ENCODE data around the gene NAA16. TPM values are rescaled to one million over a fixed set of nuclear protein-coding genes. Genes with fewer than 3 reads are reported as not detected.
"Not testable (repeated sequence)": the region's sequence is repeated elsewhere in the genome, so short reads cannot be mapped to it uniquely, and the experiment has no call there.

NAA16 gene
- 1 to 10 TPM; 4.2 to 8.4 (median 6.1) TPM for polyA plus RNA-seq

- WGBS, 3 donors, result 0% methylated on average over 32 of the region's 32 CpGs
Observed at GRCh38 chr13:41310963-41311405, at the start of gene NAA16. Gene NAA16 (plus strand): TSS chr13:41311267. CDS start chr13:41311529, 262 bp downstream.

GRCh38 chr13:41263261-41263971 lies 47.7 kb upstream of the NAA16 start, which contains the start of gene MTRF1:
Gene MTRF1 (minus strand): TSS chr13:41263576. CDS start chr13:41260907, 2,669 bp downstream.
- 0 to 1% (median 0%) methylated on average over 32 of the region's 32 CpGs for WGBS, 3 donors
- no peak within 1 kb of the TSS for H3K27ac ChIP-seq (ENCODE audit: low read depth, low read length)

More at GRCh38 chr13:41310963-41311405, at the start of gene NAA16:
- H3K27ac ChIP-seq (ENCODE audit: low read depth, low read length), result no peak within 1 kb of the TSS

DNA sequence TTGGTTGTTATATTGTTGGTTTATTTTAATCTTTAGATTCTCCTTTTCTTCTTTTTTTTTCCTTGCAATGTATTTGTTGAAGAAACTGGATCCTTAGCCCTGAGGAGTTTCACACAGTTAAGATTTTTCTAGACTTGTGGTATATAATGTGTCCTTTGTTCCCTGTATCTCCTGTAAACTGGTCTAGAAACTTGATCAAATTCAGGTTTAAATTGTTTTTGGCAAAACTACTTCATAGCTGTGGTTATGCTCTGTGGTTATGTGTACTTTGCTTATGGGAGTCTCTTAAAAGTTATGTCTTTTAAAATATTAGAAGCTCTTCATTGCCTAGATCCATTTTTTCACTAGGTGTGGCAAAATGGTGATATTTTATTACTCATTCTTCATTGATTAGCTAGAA lies 44.0 kb upstream of the NAA16 start:
- no peak overlapping the region for H3K27ac ChIP-seq (ENCODE audit: low read depth, low read length)

- WGBS, 3 donors, result 31 to 41% (median 35%) methylated on average over 1 of the region's 1 CpG
- no peak overlapping the region for H3K27ac ChIP-seq (ENCODE audit: low read depth, low read length)
Observed at GRCh38 chr13:41268764-41269163, 42.3 kb upstream of the NAA16 start.

DNA sequence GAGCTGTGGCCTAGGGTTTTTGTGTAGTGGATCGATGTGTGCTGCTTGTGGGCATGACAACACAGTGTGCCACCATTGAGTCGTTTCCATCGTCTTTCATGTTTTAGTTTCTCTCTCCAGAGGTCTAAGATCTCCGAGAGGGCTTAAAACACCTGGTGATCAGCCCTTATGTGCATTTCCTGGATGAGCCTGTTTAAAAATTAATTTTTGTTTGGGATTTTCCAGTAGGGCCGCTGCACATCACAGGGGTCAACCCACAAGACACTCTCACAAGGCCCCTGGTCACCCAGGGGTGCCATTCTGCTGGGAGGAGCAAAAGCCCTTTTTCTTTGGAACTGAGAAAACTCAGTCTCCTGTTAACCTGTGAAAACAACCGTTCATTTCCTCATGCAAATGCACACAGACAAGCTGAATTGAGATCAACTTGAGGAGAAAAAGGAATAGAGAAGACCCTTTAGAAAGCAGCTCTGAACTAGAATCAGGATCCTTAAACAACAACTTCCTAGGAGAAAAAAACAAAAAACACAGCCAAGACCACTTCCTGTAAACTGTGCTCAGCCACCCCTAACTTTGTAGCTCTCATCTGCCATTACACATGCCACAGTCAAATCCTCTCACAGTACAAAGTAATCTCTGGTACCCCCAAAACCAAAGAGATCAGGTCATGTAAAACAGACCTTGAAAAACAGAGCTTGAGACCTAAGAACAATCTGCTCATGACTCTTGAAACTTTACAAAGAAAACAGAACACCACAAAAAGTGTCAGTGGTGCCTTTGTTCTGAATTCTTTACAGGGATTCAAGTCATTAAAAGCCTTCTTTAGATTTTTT lies 39.4 kb upstream of the NAA16 start:
- 82 to 85% (median 85%) methylated on average over 6 of the region's 6 CpGs for WGBS, 3 donors
- H3K27ac ChIP-seq (ENCODE audit: low read depth, low read length), result no peak overlapping the region

DNA sequence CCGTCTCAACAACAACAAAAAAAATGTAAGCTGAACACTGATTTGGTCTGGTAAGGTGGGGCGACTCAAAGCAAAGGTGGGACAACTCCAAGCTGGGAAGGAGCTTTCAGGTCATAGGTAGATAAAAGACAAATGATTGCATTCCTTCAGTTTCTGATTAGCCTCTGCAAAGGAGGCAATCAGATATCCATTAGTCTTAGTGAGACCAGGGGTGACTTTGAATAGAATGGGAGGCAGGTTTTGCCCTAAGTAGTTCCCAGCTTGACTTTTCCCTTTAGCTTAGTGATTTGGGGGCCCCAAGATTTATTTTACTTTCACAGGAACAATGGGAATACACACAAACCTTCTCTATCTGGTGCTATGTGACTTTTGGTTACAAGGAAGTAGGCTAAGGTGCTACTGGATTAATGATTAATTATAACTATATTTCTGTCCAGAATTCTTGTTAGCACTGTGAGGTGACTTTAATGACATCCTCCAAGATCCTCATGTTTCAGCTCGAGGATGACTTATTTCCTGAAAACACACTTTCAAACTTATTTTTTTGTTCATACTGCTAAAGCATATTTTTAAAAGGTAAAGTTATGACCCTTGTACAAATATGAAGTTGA lies 37.1 kb upstream of the NAA16 start:
- 34 to 83% (median 70%) methylated on average over 3 of the region's 3 CpGs for WGBS, 3 donors
- no peak overlapping the region for H3K27ac ChIP-seq (ENCODE audit: low read depth, low read length)

DNA sequence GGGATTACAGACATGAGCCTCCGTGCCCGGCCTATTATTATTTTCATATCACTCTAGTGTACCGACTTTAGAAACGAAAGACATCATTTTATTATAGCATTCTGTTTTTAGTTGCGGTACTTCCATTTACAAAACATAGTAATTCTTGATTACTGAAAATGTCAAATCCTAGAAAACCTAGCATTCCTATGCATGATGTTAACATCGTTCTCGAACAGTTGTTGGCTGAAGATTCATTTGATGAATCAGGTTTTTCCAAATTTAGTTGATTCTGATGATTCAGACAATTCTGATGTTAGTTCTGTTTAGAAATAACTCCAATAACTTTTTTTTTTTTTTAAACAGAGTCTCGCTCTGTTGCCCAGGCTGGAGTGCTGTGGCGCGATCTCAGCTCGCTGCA lies 36.2 kb upstream of the NAA16 start:
- 93 to 96% (median 95%) methylated on average over 11 of the region's 11 CpGs for WGBS, 3 donors
- no peak overlapping the region for H3K27ac ChIP-seq (ENCODE audit: low read depth, low read length)

- no peak overlapping the region for H3K27ac ChIP-seq (ENCODE audit: low read depth, low read length)
Observed at GRCh38 chr13:41276824-41277223, 34.2 kb upstream of the NAA16 start.

GRCh38 chr13:41279156-41279555 lies 31.9 kb upstream of the NAA16 start:
- 55 to 68% (median 64%) methylated on average over 2 of the region's 2 CpGs for whole genome bisulfite sequencing, 3 donors

DNA sequence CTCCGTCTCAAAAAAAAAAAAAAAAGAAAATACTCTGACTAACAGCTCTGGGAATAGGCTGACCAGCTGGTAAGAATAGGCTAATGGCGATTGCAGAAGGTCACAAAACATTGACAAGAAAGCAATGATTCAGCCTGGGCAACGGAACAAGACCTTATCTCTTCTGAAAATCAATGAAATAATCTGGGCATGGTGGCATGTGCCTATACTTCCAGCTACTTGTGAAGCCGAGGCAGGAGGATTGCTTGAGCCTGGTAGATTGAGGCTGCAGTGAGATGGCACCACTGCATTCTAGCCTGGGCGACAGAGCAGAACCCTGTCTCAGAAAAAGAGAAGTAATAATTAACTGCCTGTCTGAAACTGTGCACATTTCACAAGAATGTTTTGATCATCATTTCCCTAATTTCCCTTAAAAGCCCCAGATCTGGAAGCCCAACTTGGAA lies 28.9 kb upstream of the NAA16 start:
- 53 to 71% (median 65%) methylated on average over 5 of the region's 5 CpGs for WGBS, 3 donors
- H3K27ac ChIP-seq (ENCODE audit: low read depth, low read length), result no peak overlapping the region

More at GRCh38 chr13:41279156-41279555, 31.9 kb upstream of the NAA16 start:
- H3K27ac ChIP-seq (ENCODE audit: low read depth, low read length), result not testable (repeated sequence)

DNA sequence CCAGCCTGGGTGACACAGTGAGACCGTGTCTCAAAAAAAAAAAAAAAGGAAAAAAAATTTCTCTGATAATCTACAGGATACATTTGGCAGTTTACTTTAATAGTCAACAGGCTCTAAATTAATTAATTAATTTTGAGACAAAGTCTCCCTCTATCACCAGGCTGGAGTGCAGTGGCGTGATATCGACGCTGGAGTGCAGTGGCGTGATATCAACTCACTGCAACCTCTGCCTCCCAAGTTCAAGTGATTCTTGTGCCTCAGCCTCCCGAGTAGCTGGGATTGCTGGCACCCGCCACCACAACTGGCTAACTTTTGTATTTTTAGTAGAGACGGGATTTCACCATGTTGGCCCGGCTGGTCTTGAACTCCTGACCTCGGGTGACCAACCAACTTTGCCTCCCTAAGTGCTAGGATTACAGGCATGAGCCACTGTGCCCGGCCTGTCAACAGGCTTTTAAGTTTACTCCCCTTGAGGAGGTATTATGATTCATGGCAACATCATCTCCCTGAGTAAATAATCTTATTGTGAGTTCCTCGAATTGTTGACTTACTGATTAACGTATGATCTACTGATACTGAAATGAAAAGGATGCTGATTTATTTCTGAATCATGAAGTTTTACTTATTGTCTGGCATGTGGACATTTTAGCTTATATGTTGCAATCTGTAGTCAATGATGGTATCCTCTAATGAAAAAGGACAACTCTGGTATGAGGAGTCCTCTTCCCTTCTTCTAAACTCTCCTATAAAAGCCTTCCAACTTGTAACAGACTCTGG lies 26.4 kb upstream of the NAA16 start:
- no peak overlapping the region for H3K27ac ChIP-seq (ENCODE audit: low read depth, low read length)
- 89 to 93% (median 91%) methylated on average over 13 of the region's 13 CpGs for WGBS, 3 donors

DNA sequence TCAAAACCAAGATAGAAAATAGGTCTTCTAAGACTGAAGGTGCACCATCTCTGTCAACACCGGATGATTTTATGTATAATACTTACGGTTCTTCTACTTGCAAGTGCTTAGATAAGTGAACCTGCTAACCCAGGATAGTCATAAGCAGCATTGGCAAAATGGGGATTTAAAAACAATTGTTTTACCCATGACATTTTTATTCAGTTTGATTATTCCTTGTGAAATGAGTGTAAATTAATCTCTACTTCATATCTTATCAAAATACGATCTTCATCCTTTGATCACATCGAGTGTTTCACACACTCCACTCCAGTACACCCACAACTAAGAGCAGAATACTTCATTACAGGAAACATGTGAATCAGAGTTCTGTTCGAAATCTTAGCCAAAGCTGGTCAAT lies 24.7 kb upstream of the NAA16 start:
- H3K27ac ChIP-seq (ENCODE audit: low read depth, low read length), result no peak overlapping the region
- 83 to 91% (median 90%) methylated on average over 5 of the region's 5 CpGs for WGBS, 3 donors

GRCh38 chr13:41289463-41289881 lies 21.6 kb upstream of the NAA16 start:
- H3K27ac ChIP-seq (ENCODE audit: low read depth, low read length), result no peak overlapping the region
- 81 to 88% (median 84%) methylated on average over 10 of the region's 10 CpGs for WGBS, 3 donors

DNA sequence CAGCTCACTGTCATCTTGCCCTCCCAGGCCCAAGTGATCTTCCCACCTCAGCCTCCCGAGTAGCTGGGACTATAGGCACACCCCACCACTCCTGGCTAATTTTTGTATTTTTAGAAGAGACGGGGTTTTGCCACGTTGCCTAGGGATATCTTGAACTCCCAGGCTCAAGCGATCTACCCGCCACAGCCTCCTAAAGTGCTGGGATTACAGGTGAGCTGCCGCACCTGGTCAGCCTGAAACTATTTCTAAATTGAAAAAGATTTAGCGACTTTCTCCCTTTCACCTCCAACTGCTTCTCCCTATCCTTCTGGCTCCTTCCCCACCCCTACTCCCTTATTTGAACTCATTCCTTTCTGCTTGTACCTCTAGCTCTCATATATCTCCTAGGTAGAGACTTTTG lies 19.8 kb upstream of the NAA16 start:
- H3K27ac ChIP-seq (ENCODE audit: low read depth, low read length), result no peak overlapping the region
- 93 to 97% (median 96%) methylated on average over 7 of the region's 7 CpGs for WGBS, 3 donors

DNA sequence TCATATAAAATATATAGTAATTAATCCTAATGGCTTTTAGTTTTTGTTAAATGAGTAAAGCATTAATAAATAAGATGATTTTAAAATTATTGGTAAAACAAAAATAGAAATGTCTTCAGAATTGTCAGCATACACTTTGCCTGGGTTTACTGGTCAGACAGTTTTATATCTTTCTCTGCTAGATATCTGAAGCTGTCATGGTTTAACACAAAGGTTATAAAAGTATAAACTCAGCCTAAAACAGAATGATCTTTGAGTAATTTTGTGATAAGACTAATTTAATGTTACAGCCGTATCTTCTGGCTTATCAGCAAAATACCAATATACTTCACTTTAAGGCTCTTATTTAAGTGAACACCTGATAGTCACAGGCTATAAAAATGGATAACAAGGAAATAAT lies 17.8 kb upstream of the NAA16 start:
- WGBS, 3 donors, result 77 to 95% (median 91%) methylated on average over 1 of the region's 1 CpG
- H3K27ac ChIP-seq (ENCODE audit: low read depth, low read length), result no peak overlapping the region

- WGBS, 3 donors, result 90 to 97% (median 94%) methylated on average over 1 of the region's 1 CpG
Observed at GRCh38 chr13:41294914-41295313, 16.2 kb upstream of the NAA16 start.

DNA sequence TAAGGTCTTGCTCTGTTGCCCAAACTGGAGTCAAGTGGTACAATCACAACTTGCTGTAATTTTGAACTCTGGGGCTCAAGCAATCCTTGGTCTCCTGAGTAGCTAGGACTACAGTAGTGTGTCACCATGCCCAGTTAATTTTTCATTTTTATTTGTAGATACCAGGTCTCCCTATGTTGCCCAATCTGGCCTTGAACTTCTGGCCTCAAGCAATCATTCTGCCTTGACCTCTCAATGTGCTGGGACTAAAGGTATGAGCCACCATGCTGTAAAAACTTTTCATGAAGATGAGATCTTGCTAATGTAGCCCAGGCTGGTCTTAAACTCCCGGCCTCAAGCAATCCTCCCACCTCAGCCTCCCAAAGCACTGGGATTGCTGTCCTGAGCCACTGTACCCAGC lies 15.1 kb upstream of the NAA16 start:
- no peak overlapping the region for H3K27ac ChIP-seq (ENCODE audit: low read depth, low read length)
- WGBS, 3 donors, result 94 to 97% (median 95%) methylated on average over 1 of the region's 1 CpG

More at GRCh38 chr13:41294914-41295313, 16.2 kb upstream of the NAA16 start:
- H3K27ac ChIP-seq (ENCODE audit: low read depth, low read length), result no peak overlapping the region

GRCh38 chr13:41296879-41297646 lies 14.0 kb upstream of the NAA16 start:
- H3K27ac ChIP-seq (ENCODE audit: low read depth, low read length), result no peak overlapping the region
- WGBS, 3 donors, result 82 to 87% (median 87%) methylated on average over 3 of the region's 3 CpGs

Data from adipose tissue (tissue), 3 donors.